Activated naive CD8-positive, alpha-beta T cell treated with anti-CD3 and anti-CD28 coated beads, Interleukin-2, amount 50 U/mL, for 16 hours (primary cell): ENCODE results near the gene BLVRA.
"Not testable (repeated sequence)": the region's sequence is repeated elsewhere in the genome, so short reads cannot be mapped to it uniquely, and the experiment has no call there.

ENCODE experiments used
- DNase-seq: peaks from one replicate; pipeline ENCODE4 v3.0.0-alpha.2; 2020; ENCODE audit warnings: low read depth, low spot score

The BLVRA gene

DNA sequence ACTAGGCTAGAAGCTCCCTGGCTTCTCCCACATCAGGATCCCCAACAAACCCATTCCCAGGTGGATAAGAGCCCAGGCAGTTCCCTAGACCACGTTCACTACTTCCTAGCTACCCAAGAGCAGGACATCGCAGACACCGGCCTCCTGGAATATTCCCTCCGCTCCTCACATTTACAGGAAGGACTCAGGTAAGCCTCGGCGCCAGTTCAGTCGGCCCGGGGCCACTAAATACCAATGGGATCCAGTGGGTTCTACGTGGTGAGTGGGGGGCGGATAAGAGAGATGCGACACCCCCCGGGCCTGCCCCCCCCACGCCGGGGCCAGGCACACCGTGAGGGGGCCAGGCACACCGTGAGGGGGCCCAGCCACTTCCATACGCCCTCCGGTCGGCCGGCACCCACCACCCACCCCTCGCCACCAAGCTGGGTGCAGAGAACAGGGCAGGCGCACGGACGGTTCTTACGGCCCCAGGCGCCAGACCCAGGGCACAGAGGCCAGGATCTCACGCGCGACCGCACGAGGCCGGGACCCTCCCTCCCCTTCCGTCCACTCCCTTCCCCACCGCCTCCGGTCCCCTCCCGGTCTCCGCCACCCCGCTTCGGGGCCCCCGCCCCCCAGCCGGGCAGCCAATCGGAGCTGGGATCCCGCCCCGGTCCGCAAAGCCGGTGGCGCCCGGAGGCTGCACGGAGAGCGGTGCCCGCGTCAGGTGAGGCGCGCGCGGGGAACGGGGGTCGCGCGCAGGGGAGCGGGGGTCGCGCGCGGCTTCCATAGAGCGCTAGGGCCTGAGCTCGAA lies at the start of gene BLVRA:
Gene BLVRA (plus strand): TSS at position 652 of the 793 bp plus-strand sequence. CDS start 12,479 bp downstream, outside the sequence.
- DNase-seq = peak; percentile 29

- no peak for DNase-seq
Measured at GRCh38 chr7:43711503-43711902, 47.0 kb upstream of the BLVRA start.

- not testable (repeated sequence) for DNase-seq
Measured at GRCh38 chr7:43715966-43716365, 42.5 kb upstream of the BLVRA start.

DNA sequence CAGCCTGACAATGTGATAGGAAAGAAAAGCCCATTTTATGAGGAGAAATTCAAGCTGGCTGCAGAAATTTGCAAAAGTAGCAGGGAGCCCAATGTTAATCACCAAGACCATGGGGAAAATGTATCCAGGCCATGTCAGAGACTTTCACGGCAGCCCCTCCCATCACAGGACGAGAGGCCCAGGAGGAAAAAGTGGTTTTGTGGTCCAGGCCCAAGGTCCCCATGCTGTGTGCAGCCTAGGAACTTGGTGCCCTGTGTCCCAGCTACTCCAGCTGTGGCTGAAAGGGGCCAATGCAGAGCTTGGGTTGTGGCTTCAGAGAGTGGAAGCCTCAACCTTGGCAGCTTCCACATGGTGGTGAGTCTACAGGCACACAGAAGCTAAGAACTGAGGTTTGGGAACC lies 41.9 kb upstream of the BLVRA start:
- no peak for DNase-seq

GRCh38 chr7:43721193-43721806 lies 37.2 kb upstream of the BLVRA start:
- no peak for DNase-seq

- no peak for DNase-seq
Measured at GRCh38 chr7:43723007-43723341, 35.5 kb upstream of the BLVRA start.

DNA sequence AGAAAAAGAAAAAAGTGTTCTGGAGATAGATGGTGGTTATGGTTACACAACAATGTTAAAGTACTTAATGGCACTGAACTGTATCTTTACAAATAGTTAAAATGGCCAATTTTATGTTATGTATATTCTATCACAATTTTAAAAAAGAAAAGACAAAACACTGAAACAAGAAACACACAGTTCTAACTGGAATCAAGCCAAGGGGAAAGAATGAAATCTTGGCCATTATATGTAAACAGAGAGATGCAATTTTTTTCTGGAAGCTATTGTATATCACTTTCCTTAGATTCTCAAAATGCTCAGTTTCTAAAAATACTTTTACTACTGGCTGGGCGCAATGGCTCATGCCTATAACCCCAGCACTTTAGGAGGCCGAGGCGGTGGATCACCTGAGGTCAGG lies 33.2 kb upstream of the BLVRA start:
- DNase-seq = no peak

DNA sequence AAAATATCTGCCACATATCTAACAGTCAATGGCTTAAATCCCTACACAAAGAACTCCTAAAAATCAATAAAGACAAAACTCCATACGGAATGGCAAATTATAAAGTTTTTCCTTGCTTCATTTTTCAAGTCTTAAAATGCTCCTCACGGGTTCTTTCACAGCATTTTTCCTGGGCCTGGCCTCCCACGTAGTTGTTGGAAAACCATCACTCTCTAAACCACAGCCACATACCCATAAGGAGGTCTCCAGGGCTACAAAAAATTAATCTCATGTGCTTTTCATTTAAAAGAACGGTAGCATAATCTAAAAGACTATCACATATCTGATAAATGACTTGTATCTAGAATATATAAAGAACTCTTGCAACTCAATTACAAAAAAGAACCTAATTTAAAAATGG lies 32.0 kb upstream of the BLVRA start:
- DNase-seq = no peak

GRCh38 chr7:43727003-43727402 lies 31.5 kb upstream of the BLVRA start:
- DNase-seq = no peak

GRCh38 chr7:43727494-43727893 lies 31.0 kb upstream of the BLVRA start:
- DNase-seq = no peak

DNA sequence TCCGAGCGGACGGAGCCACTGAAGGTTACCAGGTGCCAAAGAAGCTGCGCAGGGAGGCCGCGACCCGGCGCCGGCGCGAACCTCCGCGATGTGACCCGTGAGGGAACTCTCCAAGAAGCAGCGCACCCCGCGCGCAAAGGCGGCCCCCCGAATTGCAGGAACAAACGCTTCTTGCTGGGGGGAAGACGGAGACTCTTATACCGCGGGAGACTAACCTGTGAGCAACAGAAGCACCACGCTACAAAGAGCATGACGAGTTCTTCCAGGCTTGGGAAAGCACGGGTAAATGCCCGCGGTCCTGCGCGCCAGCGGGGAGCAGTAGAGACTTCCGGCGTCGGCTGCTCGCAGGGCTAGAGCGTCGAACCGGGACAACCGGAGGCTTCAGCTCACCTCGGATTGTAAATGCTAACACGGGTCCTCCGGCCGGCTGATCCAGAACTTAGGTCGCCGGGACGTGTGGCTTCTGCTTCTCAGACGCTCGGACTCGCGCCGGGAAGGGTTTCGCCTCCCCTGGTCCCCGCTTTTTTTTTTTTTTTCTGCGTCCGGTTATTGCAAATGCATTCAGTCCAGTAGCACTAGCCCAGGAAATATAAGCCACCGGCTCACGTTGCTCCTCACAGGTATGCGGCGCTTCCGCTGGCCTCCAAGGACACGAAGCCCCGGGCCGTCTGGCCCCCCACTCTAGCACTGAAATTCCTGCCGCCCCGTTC lies 29.1 kb upstream of the BLVRA start, which contains the start of gene COA1:
Gene COA1 (minus strand): TSS at position 310 of the 710 bp plus-strand sequence. CDS start 80,909 bp downstream, outside the sequence.
- DNase-seq = peak; percentile 56

GRCh38 chr7:43729924-43730248 lies 28.6 kb upstream of the BLVRA start:
- DNase-seq = no peak

- DNase-seq = not testable (repeated sequence)
Measured at GRCh38 chr7:43731494-43731893, 27.0 kb upstream of the BLVRA start.

DNA sequence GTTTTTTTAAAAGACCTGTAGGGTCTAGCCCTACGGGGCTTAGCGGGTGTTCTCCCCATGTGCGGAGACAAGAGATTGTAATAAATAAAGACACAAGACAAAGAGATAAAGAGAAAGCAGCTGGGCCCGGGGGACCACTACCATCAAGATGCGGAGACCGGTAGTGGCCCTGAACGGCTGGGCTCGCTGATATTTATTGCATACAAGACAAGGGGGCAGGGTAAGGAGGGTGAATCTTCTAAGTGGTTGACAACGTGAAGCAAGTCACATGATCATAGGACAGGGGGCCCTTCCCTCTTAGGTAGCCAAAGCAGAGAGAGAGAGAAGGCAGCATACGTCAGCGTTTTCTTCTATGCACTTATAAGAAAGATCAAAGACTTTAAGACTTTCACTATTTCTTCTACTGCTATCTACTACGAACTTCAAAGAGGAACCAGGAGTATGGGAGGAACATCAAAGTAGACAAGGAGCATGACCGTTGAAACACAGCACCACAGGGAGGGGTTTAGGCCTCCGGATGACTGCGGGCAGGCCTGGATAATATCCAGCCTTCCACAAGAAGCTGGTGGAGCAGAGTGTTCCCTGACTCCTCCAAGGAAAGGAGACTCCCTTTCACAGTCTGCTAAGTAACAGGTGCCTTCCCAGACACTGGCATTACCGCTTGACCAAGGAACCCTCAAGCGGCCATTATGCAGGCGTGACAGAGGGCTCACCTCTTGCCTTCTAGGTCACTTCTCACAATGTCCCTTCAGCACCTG lies 23.7 kb upstream of the BLVRA start:
- DNase-seq = not testable (repeated sequence)

GRCh38 chr7:43735403-43735801 lies 23.1 kb upstream of the BLVRA start:
- no peak for DNase-seq

DNA sequence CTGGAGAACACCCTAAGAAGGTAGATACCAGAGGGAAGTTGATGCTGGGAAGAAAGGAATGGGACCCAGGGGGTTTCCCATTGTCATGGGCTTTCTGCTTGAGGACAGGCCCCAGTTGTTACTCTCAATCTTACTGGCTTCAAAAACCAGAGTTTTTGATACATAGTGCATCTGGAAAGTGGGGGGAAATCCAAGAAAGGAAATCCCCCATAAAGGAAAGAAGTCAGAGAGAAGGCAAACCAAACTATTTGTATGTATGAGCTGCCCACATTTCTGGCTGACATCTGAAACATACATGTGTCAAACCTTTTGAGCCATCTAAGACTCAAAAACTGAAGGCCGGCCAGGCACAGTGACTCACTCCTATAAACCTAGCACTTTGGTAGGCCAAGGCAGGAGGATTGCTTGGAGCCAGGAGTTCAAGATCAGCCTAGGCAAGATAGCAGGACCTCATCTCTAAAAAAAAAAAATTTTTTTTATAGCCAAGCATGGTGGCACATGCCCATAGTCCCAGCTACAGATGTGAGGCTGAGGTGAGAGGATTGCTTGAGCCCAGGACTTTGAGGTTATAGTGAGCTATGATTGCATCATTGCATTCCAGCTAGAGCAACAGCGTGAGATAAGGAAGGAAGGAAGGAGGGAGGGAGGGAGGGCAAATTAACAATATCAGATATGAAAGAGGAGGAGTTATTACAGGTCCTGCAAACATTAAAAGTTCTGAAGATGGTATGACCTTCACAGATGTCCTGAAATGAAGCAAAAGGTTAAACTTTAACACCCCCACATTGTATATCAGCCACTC lies 22.5 kb upstream of the BLVRA start:
- no peak for DNase-seq

- DNase-seq = no peak
Measured at GRCh38 chr7:43737467-43738127, 20.9 kb upstream of the BLVRA start.

- no peak for DNase-seq
Measured at GRCh38 chr7:43742692-43743091, 15.8 kb upstream of the BLVRA start.

GRCh38 chr7:43747328-43748105 lies 11.0 kb upstream of the BLVRA start:
- DNase-seq = no peak
